DND-41 (cell line): ENCODE measurements around the gene SS18L1.

Source experiments
- ATAC-seq: fragments of 200-7000 bp; cut with Tn5 transposase; 3 replicates; pipeline ENCODE4 v1.9.1; 2021; ENCODE audit warnings: low read depth; ENCODE audit not compliant: insufficient read depth
- DNase-seq: peaks from one replicate; pipeline ENCODE4 v3.0.0-alpha.2; 2020
- H2AFZ ChIP-seq: 2 replicates; pipeline ENCODE4 v1.6.0; 2012; ENCODE audit warnings: low read depth, low read length
- H3K27ac ChIP-seq: 2 replicates; pipeline ENCODE4 v1.5.1; 2012; ENCODE audit warnings: low read length, inconsistent platforms
- H3K27me3 ChIP-seq: fragments of 200-600 bp; sonication (generic); 2 replicates; pipeline ENCODE4 v1.6.0; 2012; ENCODE audit warnings: low read length, mild to moderate bottlenecking, inconsistent platforms; ENCODE audit not compliant: insufficient read depth, poor library complexity
- H3K36me3 ChIP-seq: 2 replicates; pipeline ENCODE4 v1.5.1; 2012; ENCODE audit warnings: low read length, inconsistent platforms; ENCODE audit not compliant: insufficient read depth
- H3K4me1 ChIP-seq: 2 replicates; pipeline ENCODE4 v1.5.1; 2012; ENCODE audit warnings: mild to moderate bottlenecking, low read length; ENCODE audit not compliant: insufficient read depth
- H3K4me2 ChIP-seq: 2 replicates; pipeline ENCODE4 v1.6.0; 2012; ENCODE audit warnings: mild to moderate bottlenecking, moderate library complexity, low read length, inconsistent platforms; ENCODE audit not compliant: insufficient read depth
- H3K4me3 ChIP-seq, 2 experiments: fragments of 200-600 bp in 1 of 2; shearing (Covaris generic) in 1 of 2; 2 replicates each; pipeline ENCODE4 v1.5.1; 2012 to 2016; ENCODE audit warnings: inconsistent platforms in 2 of 2, low read length in 2 of 2, mild to moderate bottlenecking in 2 of 2, low read depth in 1 of 2, moderate library complexity in 1 of 2
- H3K79me2 ChIP-seq: 2 replicates; pipeline ENCODE4 v1.6.0; 2012; ENCODE audit warnings: low read length, inconsistent platforms; ENCODE audit not compliant: insufficient read depth
- H3K9ac ChIP-seq: 2 replicates; pipeline ENCODE4 v1.6.0; 2012; ENCODE audit warnings: low read depth, mild to moderate bottlenecking, inconsistent platforms, low read length, moderate library complexity
- H3K9me3 ChIP-seq: 2 replicates; pipeline ENCODE4 v1.5.1; 2012; ENCODE audit warnings: low read length, moderate library complexity, mild to moderate bottlenecking, inconsistent platforms; ENCODE audit not compliant: insufficient read depth, severe bottlenecking
- H4K20me1 ChIP-seq: 2 replicates; pipeline ENCODE4 v1.6.0; 2012; ENCODE audit warnings: low read length; ENCODE audit not compliant: insufficient read depth
- EZH2 ChIP-seq: IDR thresholded peaks from 3 replicates; pipeline ENCODE4 v1.6.1; 2012; ENCODE audit warnings: borderline replicate concordance, low read depth, mild to moderate bottlenecking, moderate library complexity, low read length, inconsistent platforms; ENCODE audit not compliant: severe bottlenecking
- TF ChIP-seq, protein P1 (sequence below): IDR thresholded peaks from 2 replicates; pipeline ENCODE4 v1.5.1; 2012; ENCODE audit warnings: borderline replicate concordance, low read length, moderate library complexity, mild to moderate bottlenecking; ENCODE audit not compliant: poor library complexity, severe bottlenecking; ENCODE audit errors: extremely low read depth

Gene SS18L1

DNA sequence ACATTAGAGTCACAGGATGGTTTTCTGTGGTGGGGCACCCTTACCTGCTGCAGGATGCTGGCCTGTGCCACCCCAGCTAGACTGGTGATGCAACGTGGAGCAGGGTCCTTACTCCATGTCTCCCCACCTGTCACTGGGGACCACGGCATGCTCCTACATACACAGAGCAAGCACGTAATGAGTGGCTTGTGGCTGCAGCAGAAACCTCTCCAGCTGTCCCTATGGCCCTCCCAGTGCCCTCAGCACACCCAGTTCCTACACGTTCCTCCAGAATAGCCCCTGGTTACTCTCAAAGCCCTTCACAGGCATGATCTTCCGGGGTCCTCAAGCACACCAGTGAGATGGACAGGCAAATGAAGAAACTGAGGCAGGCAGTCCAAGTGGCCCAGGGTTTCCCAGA is 24.5 kb upstream of the SS18L1 start:
- H3K4me3 ChIP-seq = no peak overlapping the region
- no peak overlapping the region for H3K9ac ChIP-seq
- DNase-seq (no peak), ATAC-seq (no peak)
- peaks cover 25% of the 10 kb centered on the region for H4K20me1 ChIP-seq
- no peak overlapping the region for H3K4me2 ChIP-seq
- no peaks in the 10 kb centered on the region for H3K9me3 ChIP-seq
- TF ChIP-seq EZH2 = no peak
- TF ChIP-seq, protein P1, sequence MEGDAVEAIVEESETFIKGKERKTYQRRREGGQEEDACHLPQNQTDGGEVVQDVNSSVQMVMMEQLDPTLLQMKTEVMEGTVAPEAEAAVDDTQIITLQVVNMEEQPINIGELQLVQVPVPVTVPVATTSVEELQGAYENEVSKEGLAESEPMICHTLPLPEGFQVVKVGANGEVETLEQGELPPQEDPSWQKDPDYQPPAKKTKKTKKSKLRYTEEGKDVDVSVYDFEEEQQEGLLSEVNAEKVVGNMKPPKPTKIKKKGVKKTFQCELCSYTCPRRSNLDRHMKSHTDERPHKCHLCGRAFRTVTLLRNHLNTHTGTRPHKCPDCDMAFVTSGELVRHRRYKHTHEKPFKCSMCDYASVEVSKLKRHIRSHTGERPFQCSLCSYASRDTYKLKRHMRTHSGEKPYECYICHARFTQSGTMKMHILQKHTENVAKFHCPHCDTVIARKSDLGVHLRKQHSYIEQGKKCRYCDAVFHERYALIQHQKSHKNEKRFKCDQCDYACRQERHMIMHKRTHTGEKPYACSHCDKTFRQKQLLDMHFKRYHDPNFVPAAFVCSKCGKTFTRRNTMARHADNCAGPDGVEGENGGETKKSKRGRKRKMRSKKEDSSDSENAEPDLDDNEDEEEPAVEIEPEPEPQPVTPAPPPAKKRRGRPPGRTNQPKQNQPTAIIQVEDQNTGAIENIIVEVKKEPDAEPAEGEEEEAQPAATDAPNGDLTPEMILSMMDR = no peak
- H3K36me3 ChIP-seq = peaks cover 6% of the 10 kb centered on the region
- no peaks in the 10 kb centered on the region for H3K27me3 ChIP-seq
- no peak overlapping the region for H2AFZ ChIP-seq
- H3K79me2 ChIP-seq = peaks cover 17% of the 10 kb centered on the region
- no peak overlapping the region for H3K27ac ChIP-seq
- H3K4me1 ChIP-seq = peaks cover 41% of the 10 kb centered on the region

DNA sequence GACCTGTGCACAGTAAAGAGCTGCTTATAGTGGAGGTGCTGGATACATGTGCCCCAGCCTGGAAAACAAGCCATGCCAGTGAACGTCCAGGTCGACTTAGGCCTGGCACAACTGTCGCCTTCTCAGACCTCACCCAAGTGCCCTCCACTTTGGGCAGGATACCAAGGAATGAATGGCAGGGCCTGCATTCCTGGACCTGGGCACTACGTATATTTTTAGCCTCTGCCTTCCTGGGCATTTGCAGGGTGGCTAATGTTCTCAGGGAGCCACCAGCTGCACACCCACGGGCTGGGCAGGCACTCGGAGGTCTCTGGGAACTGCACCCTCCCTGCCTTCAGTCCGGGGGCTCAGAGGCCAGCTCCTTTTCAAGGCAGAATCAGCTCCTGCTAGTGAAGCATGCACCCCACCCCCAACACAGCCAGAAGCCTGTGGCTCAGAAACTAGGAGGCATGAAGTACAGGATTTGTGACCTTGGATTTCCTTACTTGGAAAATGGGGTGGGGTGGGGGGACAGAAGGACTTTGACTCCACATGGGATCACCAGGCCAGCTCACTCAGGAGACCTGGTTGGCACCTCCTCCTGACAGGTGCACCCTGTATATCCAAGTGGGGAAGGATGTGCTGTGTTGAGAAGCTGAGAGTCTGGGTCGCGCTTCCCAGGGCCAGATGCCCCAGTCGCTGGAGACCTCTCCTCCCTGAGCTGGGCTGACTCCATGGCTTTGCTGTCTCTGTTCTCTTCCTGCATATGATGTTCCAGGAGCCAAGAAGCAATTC is 23.8 kb upstream of the SS18L1 start:
- ATAC-seq (no peak), DNase-seq (no peak)
- peaks cover 32% of the 10 kb centered on the region for H4K20me1 ChIP-seq
- peaks cover 13% of the 10 kb centered on the region for H3K36me3 ChIP-seq
- no peak overlapping the region for H3K27ac ChIP-seq
- no peaks in the 10 kb centered on the region for H3K9me3 ChIP-seq
- H3K4me1 ChIP-seq = peaks cover 47% of the 10 kb centered on the region
- TF ChIP-seq, protein P1 = no peak
- no peak for TF ChIP-seq EZH2
- no peak overlapping the region for H2AFZ ChIP-seq
- no peak overlapping the region for H3K9ac ChIP-seq
- H3K79me2 ChIP-seq = peaks cover 23% of the 10 kb centered on the region
- H3K4me3 ChIP-seq = no peak overlapping the region
- no peaks in the 10 kb centered on the region for H3K27me3 ChIP-seq
- no peak overlapping the region for H3K4me2 ChIP-seq

DNA sequence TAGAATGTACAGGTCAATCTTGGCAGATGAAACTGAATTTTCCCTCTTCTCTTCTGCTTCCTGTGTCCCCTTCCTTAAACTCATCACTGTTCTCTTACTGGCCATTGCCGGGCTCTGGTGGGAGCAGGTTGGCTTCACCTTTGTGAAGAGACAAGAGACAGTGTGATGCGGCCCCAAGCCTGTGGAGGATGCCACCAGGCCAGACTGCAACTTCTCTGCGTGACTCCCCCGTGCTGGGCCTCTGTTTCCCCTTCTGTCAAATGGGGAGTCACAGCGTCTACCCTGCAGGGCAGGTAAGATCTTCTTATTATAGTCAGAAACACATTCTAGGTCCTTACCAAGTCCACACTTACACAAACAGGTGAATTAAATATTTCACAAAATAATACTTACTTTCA is 23.2 kb upstream of the SS18L1 start:
- DNase-seq = no peak
- Histone ChIP-seq H2AFZ (no peak overlapping the region), H3K4me1 (peaks cover 47% of the 10 kb centered on the region), H4K20me1 (peaks cover 36% of the 10 kb centered on the region), H3K27me3 (no peaks in the 10 kb centered on the region), H3K4me2 (no peak overlapping the region), H3K9ac (no peak overlapping the region), H3K79me2 (peaks cover 28% of the 10 kb centered on the region), H3K27ac (no peak overlapping the region), H3K36me3 (peaks cover 19% of the 10 kb centered on the region), H3K4me3 (no peak overlapping the region), H3K9me3 (no peaks in the 10 kb centered on the region)
- TF ChIP-seq, protein P1 = no peak
- TF ChIP-seq EZH2 = no peak
- no peak for ATAC-seq
